GM12873 (cell line): Measurements from ENCODE around the gene ROBO1.

ENCODE experiments used
- CTCF ChIP-seq: IDR thresholded peaks from 2 replicates; pipeline ENCODE4 v1.5.1; 2012; ENCODE audit warnings: low read depth, mild to moderate bottlenecking, moderate library complexity, low read length, control low read depth; ENCODE audit not compliant: insufficient read depth; ENCODE audit errors: missing control alignments

The ROBO1 gene

GRCh38 chr3:78993375-78993774, 774.4 kb downstream of the ROBO1 start:
- no peak for TF ChIP-seq CTCF

GRCh38 chr3:78992830-78993229, 775.0 kb downstream of the ROBO1 start:
- TF ChIP-seq CTCF: no peak

GRCh38 chr3:78992400-78992799, 775.4 kb downstream of the ROBO1 start:
- no peak for TF ChIP-seq CTCF

- TF ChIP-seq CTCF: no peak
Observed at GRCh38 chr3:78991656-78992055, 776.1 kb downstream of the ROBO1 start.

- TF ChIP-seq CTCF: no peak
Observed at GRCh38 chr3:78990156-78990555, 777.6 kb downstream of the ROBO1 start.

- no peak for TF ChIP-seq CTCF
Observed at GRCh38 chr3:78988324-78988723, 779.5 kb downstream of the ROBO1 start.

- TF ChIP-seq CTCF: no peak
Observed at GRCh38 chr3:78986416-78987101, 781.2 kb downstream of the ROBO1 start.
